Adrenal gland (tissue), 5 donors: ENCODE results near the gene ADAMTS12.

Experiments used
- POLR2A ChIP-seq, 2 donors: fragments of 450-650 bp; IDR thresholded peaks; one replicate each; pipeline ENCODE4 v1.6.1; 2017; ENCODE audit warnings: antibody characterized with exemption in 2 of 2, mild to moderate bottlenecking in 2 of 2, moderate library complexity in 1 of 2
- TF ChIP-seq, protein P1 (sequence below), 6 experiments: fragments of 450-650 bp in 4 of 6; fragments of 200-600 bp in 2 of 6; sonication (generic) in 1 of 6; IDR thresholded peaks; 1 replicate in 5 of 6; 2 replicates in 1 of 6; pipeline versions ENCODE4 v1.5.1 to v1.8.0; 2016 to 2021; ENCODE audit warnings: antibody characterized with exemption in 6 of 6, mild to moderate bottlenecking in 2 of 6, moderate library complexity in 1 of 6
- donor health status: DM: no; HTN: no; CAD: no.

DNA sequence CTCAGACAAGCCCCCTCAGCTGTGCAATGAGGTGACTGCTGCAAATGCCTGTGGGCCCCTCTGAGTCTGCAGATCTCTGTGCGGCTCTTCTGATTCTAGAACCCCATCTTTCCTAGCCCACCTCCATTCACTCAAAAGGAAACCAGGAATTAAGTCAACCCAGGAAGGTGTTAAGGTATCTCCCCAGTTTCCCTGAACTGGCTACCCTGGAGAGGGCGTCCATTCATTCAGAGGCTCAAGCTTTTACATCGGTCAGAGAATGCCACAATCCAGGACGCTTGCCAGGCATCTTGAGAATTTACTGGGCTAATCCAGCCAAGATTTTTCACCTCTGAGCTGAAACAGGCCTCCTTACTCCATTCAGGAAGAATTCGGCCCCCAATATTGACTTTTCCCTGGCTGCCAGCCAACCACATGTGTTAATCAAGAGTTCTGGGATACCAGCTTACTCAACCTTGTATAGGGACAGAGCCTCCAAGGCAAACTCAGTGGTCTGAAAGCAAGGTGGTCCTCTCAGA lies 889 bp upstream of the ADAMTS12 start:
- no peak for TF ChIP-seq POLR2A (IDR thresholded peaks at IDR 0.05)
- TF ChIP-seq, protein P1, sequence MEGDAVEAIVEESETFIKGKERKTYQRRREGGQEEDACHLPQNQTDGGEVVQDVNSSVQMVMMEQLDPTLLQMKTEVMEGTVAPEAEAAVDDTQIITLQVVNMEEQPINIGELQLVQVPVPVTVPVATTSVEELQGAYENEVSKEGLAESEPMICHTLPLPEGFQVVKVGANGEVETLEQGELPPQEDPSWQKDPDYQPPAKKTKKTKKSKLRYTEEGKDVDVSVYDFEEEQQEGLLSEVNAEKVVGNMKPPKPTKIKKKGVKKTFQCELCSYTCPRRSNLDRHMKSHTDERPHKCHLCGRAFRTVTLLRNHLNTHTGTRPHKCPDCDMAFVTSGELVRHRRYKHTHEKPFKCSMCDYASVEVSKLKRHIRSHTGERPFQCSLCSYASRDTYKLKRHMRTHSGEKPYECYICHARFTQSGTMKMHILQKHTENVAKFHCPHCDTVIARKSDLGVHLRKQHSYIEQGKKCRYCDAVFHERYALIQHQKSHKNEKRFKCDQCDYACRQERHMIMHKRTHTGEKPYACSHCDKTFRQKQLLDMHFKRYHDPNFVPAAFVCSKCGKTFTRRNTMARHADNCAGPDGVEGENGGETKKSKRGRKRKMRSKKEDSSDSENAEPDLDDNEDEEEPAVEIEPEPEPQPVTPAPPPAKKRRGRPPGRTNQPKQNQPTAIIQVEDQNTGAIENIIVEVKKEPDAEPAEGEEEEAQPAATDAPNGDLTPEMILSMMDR (IDR thresholded peaks at IDR 0.05) = no peak
